Measurements from ENCODE around the gene TMEM120B.
A peak's percentile ranks its signal among the peaks of the same experiment; 100 is the strongest.

Gene TMEM120B

GRCh38 chr12:121796855-121797751 lies 84.6 kb downstream of the TMEM120B start:
- no peaks in the 10 kb centered on the region for H4K20me1 ChIP-seq (ENCODE audit: insufficient read depth)
- H3K4me2 ChIP-seq = no peak overlapping the region
- no peak overlapping the region for H3K27ac ChIP-seq
- H3K27me3 ChIP-seq (ENCODE audit: insufficient read depth, low read depth) = no peaks in the 10 kb centered on the region
- no peak for TF ChIP-seq CTCF (conservative IDR thresholded peaks at IDR 0.05; ENCODE audit: low read depth, low read length)
- peaks cover 21% of the 10 kb centered on the region for H3K4me1 ChIP-seq (ENCODE audit: low read depth, poor library complexity, severe bottlenecking)
- no peak overlapping the region for H2AFZ ChIP-seq (ENCODE audit: low read depth)
- no peak overlapping the region for H3K4me3 ChIP-seq (IDR thresholded peaks at IDR 0.05; ENCODE audit: insufficient read depth, low read depth, low read length)
- no peaks in the 10 kb centered on the region for H3K36me3 ChIP-seq (ENCODE audit: insufficient read depth)
- H3K79me2 ChIP-seq (ENCODE audit: insufficient read depth, low read depth) = peaks cover 10% of the 10 kb centered on the region; the same call in 1 of the 2 replicates
- no peak overlapping the region for H3K9ac ChIP-seq

GRCh38 chr12:121797937-121798786 lies 85.6 kb downstream of the TMEM120B start:
- Histone ChIP-seq H3K36me3 (ENCODE audit: insufficient read depth) (no peaks in the 10 kb centered on the region), H3K27me3 (ENCODE audit: insufficient read depth, low read depth) (no peaks in the 10 kb centered on the region), H3K4me1 (ENCODE audit: low read depth, poor library complexity, severe bottlenecking) (peaks cover 21% of the 10 kb centered on the region), H4K20me1 (ENCODE audit: insufficient read depth) (no peaks in the 10 kb centered on the region), H3K9ac (no peak overlapping the region), H3K4me2 (peak overlapping the region; percentile 80; the same call in 1 of the 2 replicates), H2AFZ (ENCODE audit: low read depth) (no peak overlapping the region), H3K79me2 (ENCODE audit: insufficient read depth, low read depth) (peaks cover 16% of the 10 kb centered on the region; the same call in 1 of the 2 replicates), H3K27ac (no peak overlapping the region), H3K4me3 (IDR thresholded peaks at IDR 0.05; ENCODE audit: insufficient read depth, low read depth, low read length) (no peak overlapping the region)
- no peak for TF ChIP-seq CTCF (conservative IDR thresholded peaks at IDR 0.05; ENCODE audit: low read depth, low read length)

DNA sequence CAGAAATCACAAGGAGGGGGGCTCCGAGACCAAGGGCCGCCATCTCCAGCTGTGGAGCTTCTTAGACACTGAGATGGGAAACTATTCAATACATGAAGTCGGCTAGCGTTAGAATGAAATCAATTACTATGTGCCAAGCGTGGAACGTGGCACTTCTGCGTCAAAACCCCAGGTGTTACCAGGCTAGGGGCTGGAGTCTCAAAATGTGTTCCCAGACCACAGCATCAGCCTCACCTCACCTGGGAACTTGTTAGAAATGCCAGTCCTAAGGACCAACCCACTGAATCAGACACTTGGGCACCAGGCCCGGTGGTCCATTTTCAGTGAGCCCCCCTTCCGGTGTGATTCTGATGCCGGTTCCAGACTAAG lies 86.2 kb downstream of the TMEM120B start:
- Histone ChIP-seq H3K27ac (peak overlapping the region; percentile 33; the same call in 1 of the 2 replicates), H3K36me3 (ENCODE audit: insufficient read depth) (no peaks in the 10 kb centered on the region), H3K4me2 (peak overlapping the region; percentile 80), H4K20me1 (ENCODE audit: insufficient read depth) (no peaks in the 10 kb centered on the region), H3K4me3 (IDR thresholded peaks at IDR 0.05; ENCODE audit: insufficient read depth, low read depth, low read length) (no peak overlapping the region), H3K9ac (no peak overlapping the region), H3K27me3 (ENCODE audit: insufficient read depth, low read depth) (no peaks in the 10 kb centered on the region), H3K4me1 (ENCODE audit: low read depth, poor library complexity, severe bottlenecking) (peaks cover 21% of the 10 kb centered on the region), H2AFZ (ENCODE audit: low read depth) (no peak overlapping the region), H3K79me2 (ENCODE audit: insufficient read depth, low read depth) (peaks cover 16% of the 10 kb centered on the region; the same call in 1 of the 2 replicates)
- no peak for TF ChIP-seq CTCF (conservative IDR thresholded peaks at IDR 0.05; ENCODE audit: low read depth, low read length)

DNA sequence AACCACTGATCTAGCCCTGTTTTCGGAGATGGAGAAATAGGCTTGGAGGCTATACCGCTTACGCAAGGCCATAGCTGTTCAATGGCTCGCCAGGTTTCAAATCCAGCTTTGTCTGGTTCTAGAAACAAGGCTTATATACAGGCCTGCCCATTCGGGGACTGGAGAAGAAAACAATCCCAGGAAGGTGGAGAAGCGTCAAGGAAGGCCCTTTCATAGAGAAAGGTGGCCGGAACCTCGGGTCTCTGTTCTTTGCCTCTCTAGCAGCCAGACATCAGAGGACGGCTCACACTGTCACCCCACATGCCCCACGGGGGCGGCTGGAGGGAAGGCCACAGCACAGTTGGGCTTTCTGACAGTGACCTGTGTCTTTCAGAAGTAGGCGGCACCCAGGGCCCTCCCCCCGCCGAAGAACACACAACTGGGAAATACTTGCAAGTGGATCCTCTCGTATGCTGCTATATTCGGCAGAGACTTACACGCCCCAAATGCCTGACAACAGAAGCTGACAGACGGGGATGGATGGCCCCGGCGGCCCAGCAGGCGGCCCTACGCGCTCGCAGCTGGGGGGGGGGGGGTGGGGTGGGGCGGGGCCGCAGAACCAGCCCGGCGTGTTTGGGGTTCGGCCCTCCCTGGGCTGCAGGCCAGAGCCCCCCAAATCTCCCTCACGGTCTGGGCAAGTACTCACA lies 86.7 kb downstream of the TMEM120B start:
- H3K4me3 ChIP-seq (IDR thresholded peaks at IDR 0.05; ENCODE audit: insufficient read depth, low read depth, low read length) = no peak overlapping the region
- H2AFZ ChIP-seq (ENCODE audit: low read depth) = no peak overlapping the region
- peak overlapping the region; percentile 80 for H3K4me2 ChIP-seq
- peaks cover 21% of the 10 kb centered on the region for H3K4me1 ChIP-seq (ENCODE audit: low read depth, poor library complexity, severe bottlenecking)
- peak overlapping the region; percentile 99; the same call in 1 of the 2 replicates for H3K9ac ChIP-seq
- H3K27me3 ChIP-seq (ENCODE audit: insufficient read depth, low read depth) = no peaks in the 10 kb centered on the region
- no peak for TF ChIP-seq CTCF (conservative IDR thresholded peaks at IDR 0.05; ENCODE audit: low read depth, low read length)
- no peaks in the 10 kb centered on the region for H3K36me3 ChIP-seq (ENCODE audit: insufficient read depth)
- no peaks in the 10 kb centered on the region for H4K20me1 ChIP-seq (ENCODE audit: insufficient read depth)
- H3K79me2 ChIP-seq (ENCODE audit: insufficient read depth, low read depth) = peaks cover 16% of the 10 kb centered on the region; the same call in 1 of the 2 replicates
- H3K27ac ChIP-seq = peak overlapping the region; percentile 100

Measured in KMS-11 (cell line).